HepG2 (cell line): Measurements from ENCODE around the gene NID1. TPM values are rescaled to one million over a fixed set of nuclear protein-coding genes. Genes with fewer than 3 reads are reported as not detected.
"Not testable (repeated sequence)": the region's sequence is repeated elsewhere in the genome, so short reads cannot be mapped to it uniquely, and the experiment has no call there.

Experiments used
- ASH2L ChIP-seq: fragments of 300-600, 200-600 bp; sonication (generic); IDR thresholded peaks from 2 replicates; pipeline ENCODE4 v1.7.0; 2017; ENCODE audit warnings: low read depth, mild to moderate bottlenecking, moderate library complexity, mixed read lengths, low read length; ENCODE audit not compliant: insufficient read length
- BHLHE40 ChIP-seq: IDR thresholded peaks from 2 replicates; pipeline ENCODE4 v1.6.1; 2011; ENCODE audit warnings: low read length, improper control_type of control experiment
- DNMT3B ChIP-seq: conservative IDR thresholded peaks from 2 replicates; pipeline ENCODE4 v1.6.1; 2016; ENCODE audit warnings: missing biosample characterization, control low read depth
- FIP1L1 ChIP-seq: fragments of 200-400 bp; formaldehyde crosslinking; IDR thresholded peaks from 2 replicates; pipeline ENCODE4 v1.6.1; 2018; ENCODE audit warnings: low read depth, mild to moderate bottlenecking, low read length, moderate library complexity, borderline replicate concordance; ENCODE audit not compliant: insufficient read depth
- HCFC1 ChIP-seq: fragments of 150-350 bp; IDR thresholded peaks from 2 replicates; pipeline ENCODE4 v1.6.1; 2014; ENCODE audit warnings: low read depth, low read length
- HNRNPLL ChIP-seq: fragments of 200-400 bp; formaldehyde crosslinking; IDR thresholded peaks from 2 replicates; pipeline ENCODE4 v1.6.1; 2017; ENCODE audit warnings: mild to moderate bottlenecking, low read depth, low read length; ENCODE audit not compliant: poor library complexity, severe bottlenecking
- MAZ ChIP-seq, 2 experiments: sonication (generic) in 1 of 2; formaldehyde crosslinking in 1 of 2; IDR thresholded peaks; 2 replicates each; pipeline versions ENCODE4 v1.5.0 to v1.6.1; 2012 to 2020; ENCODE audit warnings: low read depth in 2 of 2, mild to moderate bottlenecking in 2 of 2, borderline replicate concordance in 1 of 2, improper control_type of control experiment in 1 of 2, low read length in 1 of 2, missing genetic modification reagents in 1 of 2, moderate library complexity in 1 of 2
- PRDM10 ChIP-seq: sonication (generic); formaldehyde crosslinking; IDR thresholded peaks from 2 replicates; pipeline ENCODE4 v1.4.0; 2020; ENCODE audit warnings: low read depth, missing genetic modification reagents
- PTBP1 ChIP-seq: fragments of 200-400 bp; formaldehyde crosslinking; IDR thresholded peaks from 2 replicates; pipeline ENCODE4 v1.6.1; 2018; ENCODE audit warnings: low read length, low read depth; ENCODE audit not compliant: poor library complexity, severe bottlenecking
- SALL2 ChIP-seq: sonication (generic); formaldehyde crosslinking; IDR thresholded peaks from 2 replicates; pipeline ENCODE4 v1.8.1; 2023; ENCODE audit warnings: mild to moderate bottlenecking, missing genetic modification reagents, inconsistent platforms
- SOX13 ChIP-seq, 3 experiments: fragments of 450-650 bp in 1 of 3; sonication (generic) in 1 of 3; formaldehyde crosslinking in 1 of 3; IDR thresholded peaks in 2 of 3; conservative IDR thresholded peaks in 1 of 3; 2 replicates each; pipeline versions ENCODE4 v1.5.0 to v1.6.1; 2016 to 2020; ENCODE audit warnings: antibody characterized with exemption in 1 of 3, mild to moderate bottlenecking in 1 of 3, missing compliant biosample characterization in 1 of 3, missing genetic modification reagents in 1 of 3, moderate library complexity in 1 of 3
- SUZ12 ChIP-seq: fragments of 150-350 bp; IDR thresholded peaks from 2 replicates; pipeline ENCODE4 v1.6.1; 2014; ENCODE audit warnings: low read depth, low read length
- TBL1XR1 ChIP-seq: fragments of 150-350 bp; IDR thresholded peaks from 2 replicates; pipeline ENCODE4 v1.6.1; 2014; ENCODE audit warnings: borderline replicate concordance, low read length; ENCODE audit not compliant: partially characterized antibody
- U2AF2 ChIP-seq: fragments of 200-400 bp; formaldehyde crosslinking; IDR thresholded peaks from 2 replicates; pipeline ENCODE4 v1.6.1; 2017; ENCODE audit warnings: low read depth, mild to moderate bottlenecking, low read length
- ZEB1 ChIP-seq: IDR thresholded peaks from 2 replicates; pipeline ENCODE4 v1.6.1; 2012; ENCODE audit warnings: mild to moderate bottlenecking, low read depth, inconsistent platforms; ENCODE audit not compliant: insufficient replicate concordance
- ZNF275 ChIP-seq: sonication (generic); formaldehyde crosslinking; IDR thresholded peaks from 2 replicates; pipeline ENCODE4 v1.8.0; 2022; ENCODE audit warnings: missing genetic modification reagents, mild to moderate bottlenecking, inconsistent platforms, borderline replicate concordance
- polyA plus RNA-seq, 8 experiments: library from polyadenylated mRNA; depleted of rRNA in 3 of 8; stranded (reverse) in 7 of 8; unstranded in 1 of 8; fragments of >200 nt; fragmentation: Illumina TruSeq in 4 of 8; extraction: Trizol in 4 of 8; gene quantifications; 2 replicates each; pipeline versions ENCODE4 v1.2.1 to v1.2.3, GENCODE V29; 2011 to 2016; ENCODE audit warnings: low read depth in 4 of 8, missing spikeins in 1 of 8, mixed read lengths in 1 of 8; ENCODE audit not compliant: insufficient read depth in 1 of 8
- total RNA-seq, 5 experiments: library from RNA; depleted of rRNA; stranded (reverse); fragments of >200 nt; fragmentation: Illumina TruSeq; extraction: Trizol; gene quantifications; 2 replicates each; pipeline ENCODE4 v1.2.3, GENCODE V29; 2016; ENCODE audit warnings: low read depth in 1 of 5
- TF ChIP-seq, protein P1 (sequence below), 2 experiments: sonication (generic) in 1 of 2; formaldehyde crosslinking in 1 of 2; IDR thresholded peaks; 2 replicates each; pipeline versions ENCODE4 v1.5.1 to v1.6.1; 2011 to 2020; ENCODE audit warnings: borderline replicate concordance in 1 of 2, low read depth in 1 of 2, low read length in 1 of 2, mild to moderate bottlenecking in 1 of 2, missing genetic modification reagents in 1 of 2, moderate library complexity in 1 of 2
- TF ChIP-seq, protein P2 (sequence below): sonication (generic); formaldehyde crosslinking; IDR thresholded peaks from 2 replicates; pipeline ENCODE4 v1.4.0; 2020; ENCODE audit warnings: missing genetic modification reagents

Gene NID1
- total and polyA plus RNA-seq, 2 of the 13 experiments (the other 11 are each of a cell fraction or from before 2014, with no cell fraction given): 50.2 to 56.1 TPM

- peak; percentile 95 for TF ChIP-seq PRDM10 (CRISPR knock-in tag)
- TF ChIP-seq ZNF275 (CRISPR knock-in tag): 0 out of 2 replicates have a peak, but pooled peaks have one; percentile 69
- TF ChIP-seq HCFC1: peak; percentile 45; the same call in 1 of the 2 replicates
- peak; percentile 29 for TF ChIP-seq ASH2L
- peak; percentile 89; the same call in 1 of the 2 replicates for TF ChIP-seq U2AF2
- TF ChIP-seq SUZ12: 0 out of 2 replicates have a peak, but pooled peaks have one; percentile 14
- peak; percentile 87 for TF ChIP-seq BHLHE40
- TF ChIP-seq DNMT3B: 0 out of 2 replicates have a peak, but pooled peaks have one; percentile 47
- peak; percentile 84 for TF ChIP-seq FIP1L1
- TF ChIP-seq TBL1XR1: peak; percentile 70
- peak; percentile 91 for TF ChIP-seq PTBP1
- TF ChIP-seq MAZ (IDR thresholded peaks at IDR 0.05; ENCODE audit: borderline replicate concordance, low read depth, low read length): peak; percentile 73; the same call in 1 of the 2 replicates
- TF ChIP-seq MAZ (CRISPR knock-in tag; IDR thresholded peaks at IDR 0.05; ENCODE audit: low read depth); SOX13 (CRISPR knock-in tag; conservative IDR thresholded peaks at IDR 0.05 in 1 of 2, IDR thresholded peaks at IDR 0.05 in 1 of 2): not testable (repeated sequence)
- peak; percentile 70; the same call in 1 of the 2 replicates for TF ChIP-seq SALL2
- TF ChIP-seq SOX13 (IDR thresholded peaks at IDR 0.05): peak; percentile 64
- TF ChIP-seq, protein P1, sequence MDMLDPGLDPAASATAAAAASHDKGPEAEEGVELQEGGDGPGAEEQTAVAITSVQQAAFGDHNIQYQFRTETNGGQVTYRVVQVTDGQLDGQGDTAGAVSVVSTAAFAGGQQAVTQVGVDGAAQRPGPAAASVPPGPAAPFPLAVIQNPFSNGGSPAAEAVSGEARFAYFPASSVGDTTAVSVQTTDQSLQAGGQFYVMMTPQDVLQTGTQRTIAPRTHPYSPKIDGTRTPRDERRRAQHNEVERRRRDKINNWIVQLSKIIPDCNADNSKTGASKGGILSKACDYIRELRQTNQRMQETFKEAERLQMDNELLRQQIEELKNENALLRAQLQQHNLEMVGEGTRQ (IDR thresholded peaks at IDR 0.05; ENCODE audit: low read depth, low read length): peak; percentile 72
- TF ChIP-seq, protein P1 (CRISPR knock-in tag; IDR thresholded peaks at IDR 0.05; ENCODE audit: borderline replicate concordance): not testable (repeated sequence)
- peak; percentile 90 for TF ChIP-seq HNRNPLL
- TF ChIP-seq, protein P2, sequence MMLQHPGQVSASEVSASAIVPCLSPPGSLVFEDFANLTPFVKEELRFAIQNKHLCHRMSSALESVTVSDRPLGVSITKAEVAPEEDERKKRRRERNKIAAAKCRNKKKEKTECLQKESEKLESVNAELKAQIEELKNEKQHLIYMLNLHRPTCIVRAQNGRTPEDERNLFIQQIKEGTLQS: peak; percentile 62; the same call in 1 of the 2 replicates
- TF ChIP-seq ZEB1: peak; percentile 68
These were observed 32.0 kb upstream of the NID1 start (continued) for GRCh38 chr1:236096660-236097482.
